Measurements from ENCODE around the gene ADGRG3. TPM values are rescaled to one million over a fixed set of nuclear protein-coding genes. Genes with fewer than 3 reads are reported as not detected.

ADGRG3 gene
- total and polyA plus RNA-seq, 2 donors (not counting 1 experiment from before 2014, with no cell fraction given), result not detected

- H3K4me1 Mint-ChIP-seq, result peaks cover 24% of the 10 kb centered on the region
- no peaks in the 10 kb centered on the region for H3K9me3 ChIP-seq (ENCODE audit: control extremely low read depth in 1 of 3, control insufficient read depth in 2 of 3, insufficient read depth in 1 of 3, low read length in 2 of 3)
- H3K27me3 Mint-ChIP-seq, result no peaks in the 10 kb centered on the region
- H3K27ac Mint-ChIP-seq, result peak overlapping the region; percentile 91
- WGBS (ENCODE audit: insufficient coverage), result 16% methylated on average over 10 of the region's 13 CpGs
- TF ChIP-seq CTCF (IDR thresholded peaks at IDR 0.05), result no peak
- no peak for TF ChIP-seq EZH2 (IDR thresholded peaks at IDR 0.05; ENCODE audit: borderline replicate concordance, insufficient read depth, low read depth, low read length, poor library complexity, severe bottlenecking)
- POLR2A ChIA-PET, result interaction anchor here (1.7 kb wide), 1 partner anchor 46 kb away, joined by 4 read pairs; the partner anchor contains the start of gene KATNB1
- DNase-seq, result peak; percentile 87
- CTCF ChIA-PET, result interaction anchor here (0.9 to 1.0 kb wide), 2 partner anchors 41 to 45 kb away, joined by 3 to 4 read pairs; partner anchors contain the start of gene KATNB1
- H3K9me3 Mint-ChIP-seq (ENCODE audit: insufficient read depth), result no peaks in the 10 kb centered on the region
- peaks cover 32 to 37% of the 10 kb centered on the region in 2 donors for H3K4me1 ChIP-seq (ENCODE audit: control insufficient read depth in 2 of 2, insufficient read depth in 2 of 2, low read length in 2 of 2)
- H3K4me2 ChIP-seq (replicated peaks; ENCODE audit: low read depth, low read length, poor library complexity, severe bottlenecking), result peak overlapping the region; percentile 59
- H4K20me1 ChIP-seq (ENCODE audit: control insufficient read depth, insufficient read depth, low read length, poor library complexity, severe bottlenecking), result no peaks in the 10 kb centered on the region
- peak overlapping the region; percentile 46 to 78 for H3K27ac ChIP-seq (ENCODE audit: low read length in 2 of 2)
- H2AFZ ChIP-seq (ENCODE audit: insufficient read depth, low read depth, low read length, poor library complexity, severe bottlenecking), result peak overlapping the region; percentile 63
- peak overlapping the region; percentile 23 for H3K9ac ChIP-seq (ENCODE audit: low read length)
- peak; percentile 75 for ATAC-seq (ENCODE audit: low read depth)
- no peaks in the 10 kb centered on the region for H3K36me3 ChIP-seq (replicated peaks in 1 of 2; ENCODE audit: control extremely low read depth in 1 of 2, control insufficient read depth in 1 of 2, extremely low read depth in 1 of 2, insufficient read depth in 2 of 2, low read length in 1 of 2)
- H3K27me3 ChIP-seq (replicated peaks in 1 of 4; ENCODE audit: control extremely low read depth in 1 of 4, control insufficient read depth in 3 of 4, insufficient read depth in 4 of 4, low read length in 3 of 4), result no peaks in the 10 kb centered on the region
- intact Hi-C loops (cut with micrococcal nuclease), result no loop called here
- peak overlapping the region in 2 of 5 experiments; percentile 16 to 21 for H3K4me3 ChIP-seq (ENCODE audit: control extremely low read depth in 1 of 5, extremely low read depth in 1 of 5, insufficient read depth in 1 of 5, low read depth in 2 of 5, low read length in 4 of 5)
- H3K4me3 Mint-ChIP-seq, result peak overlapping the region; percentile 66
- H3K79me2 ChIP-seq (ENCODE audit: control insufficient read depth, insufficient read depth, low read length), result no peaks in the 10 kb centered on the region
These were observed 21.9 kb downstream of the ADGRG3 start for GRCh38 chr16:57689762-57690558.
